Measurements from ENCODE around the gene TMEM181. TPM values are rescaled to one million over a fixed set of nuclear protein-coding genes. Genes with fewer than 3 reads are reported as not detected.

Gene TMEM181
- total and polyA plus RNA-seq, 4 experiments from 2014 or later: 4.3 to 28.0 (median 17.1) TPM

DNA sequence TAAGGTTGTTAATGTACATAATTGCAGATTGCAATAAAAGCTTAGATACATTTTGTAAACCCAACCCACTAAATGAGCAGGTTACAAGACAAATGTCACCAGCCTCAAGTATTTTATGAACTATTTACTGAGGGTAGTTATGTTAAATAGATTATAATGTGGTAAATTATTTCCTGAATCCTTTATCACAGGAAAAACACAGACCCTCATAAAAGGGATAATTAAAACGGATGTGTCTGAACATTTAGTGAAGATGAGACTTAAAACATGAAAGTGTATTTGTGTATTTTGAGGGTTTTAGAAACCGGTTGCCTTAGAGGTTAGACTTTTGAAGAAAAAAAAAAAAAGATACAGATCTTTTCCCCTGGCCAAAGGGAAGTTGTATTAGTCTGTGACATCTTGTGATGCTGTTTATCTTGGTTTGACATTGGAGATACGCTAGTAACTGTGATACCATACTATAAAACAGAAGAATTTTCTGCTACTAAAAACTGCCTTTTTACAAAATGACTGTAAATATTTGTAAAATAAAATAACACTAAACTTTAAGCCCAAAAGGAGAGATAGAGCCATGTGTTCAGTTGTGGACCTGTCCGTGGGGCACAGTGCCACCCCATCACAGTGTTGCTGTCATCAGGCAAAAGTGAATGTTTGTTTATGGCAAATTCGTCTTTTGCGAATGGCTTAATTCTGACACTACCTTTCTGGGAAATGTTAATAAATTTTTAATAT, 75.0 kb downstream of the TMEM181 start:
- H3K4me1 ChIP-seq (ENCODE audit: insufficient read depth, low read length): peaks cover 60% of the 10 kb centered on the region
- peak overlapping the region; percentile 32 for H3K27ac ChIP-seq (ENCODE audit: low read depth, low read length)
- H3K27me3 Mint-ChIP-seq: no peaks in the 10 kb centered on the region
- H3K27ac Mint-ChIP-seq: peak overlapping the region; percentile 83 to 96 (median 94)
- H3K36me3 ChIP-seq (ENCODE audit: insufficient read depth, low read length): peaks cover 62% of the 10 kb centered on the region
- H3K4me1 Mint-ChIP-seq: peaks cover 38 to 63% (median 53%) of the 10 kb centered on the region in 4 donors
- peak in 4 of 5 donors; percentile 68 to 70 (median 70) for DNase-seq
- H3K9me3 ChIP-seq (ENCODE audit: control insufficient read depth in 1 of 2, low read length in 2 of 2): no peaks in the 10 kb centered on the region
- CTCF ChIA-PET (ENCODE audit: partially characterized antibody): interaction anchor here (1.0 kb wide), 1 partner anchor 25 kb away, joined by 4 read pairs; no protein-coding TSS in a partner anchor
- no peaks in the 10 kb centered on the region for H3K27me3 ChIP-seq (ENCODE audit: insufficient read depth, low read length)
- intact Hi-C loops (cut with micrococcal nuclease): loop anchor here (1.0 to 2.0 kb wide), 2 partner anchors 8 to 14 kb away; no protein-coding TSS in a partner anchor
- H3K9me3 Mint-ChIP-seq: no peaks in the 10 kb centered on the region
- peaks cover 61 to 79% of the 10 kb centered on the region in 2 donors for H3K36me3 Mint-ChIP-seq
- peak overlapping the region in 5 of 8 donors; percentile 55 to 70 (median 63) for H3K4me3 Mint-ChIP-seq
- no peak overlapping the region for H3K4me3 ChIP-seq (ENCODE audit: low read length in 2 of 2)
- POLR2A ChIA-PET (ENCODE audit: partially characterized antibody): interaction anchor here (0.9 to 2.1 kb wide), 4 partner anchors 10 to 15 kb away, joined by 3 to 22 read pairs (median 5); partner anchors contain the start of genes DYNLT1 and SYTL3

- intact Hi-C loops (cut with micrococcal nuclease): loop anchor here (2.0 kb wide), 1 partner anchor 13 kb away; no protein-coding TSS in a partner anchor
- Mint-ChIP-seq H3K36me3 (peaks cover 65 to 82% of the 10 kb centered on the region in 2 donors), H3K27me3 (no peaks in the 10 kb centered on the region), H3K4me1 (peaks cover 42 to 70% (median 58%) of the 10 kb centered on the region in 4 donors), H3K4me3 (peak overlapping the region in 6 of 8 donors; percentile 21 to 70 (median 60)), H3K27ac (peak overlapping the region; percentile 83 to 96 (median 94)), H3K9me3 (no peaks in the 10 kb centered on the region)
- H3K27ac ChIP-seq (ENCODE audit: low read depth, low read length): peak overlapping the region; percentile 32
- H3K9me3 ChIP-seq (ENCODE audit: control insufficient read depth in 1 of 2, low read length in 2 of 2): no peaks in the 10 kb centered on the region
- peaks cover 67% of the 10 kb centered on the region for H3K4me1 ChIP-seq (ENCODE audit: insufficient read depth, low read length)
- CTCF ChIA-PET (ENCODE audit: partially characterized antibody): interaction anchor here (1.0 kb wide), 1 partner anchor 24 kb away, joined by 4 read pairs; no protein-coding TSS in a partner anchor
- no peak overlapping the region for H3K4me3 ChIP-seq (ENCODE audit: low read length in 2 of 2)
- no peaks in the 10 kb centered on the region for H3K27me3 ChIP-seq (ENCODE audit: insufficient read depth, low read length)
- DNase-seq: no peak
- POLR2A ChIA-PET (ENCODE audit: partially characterized antibody): interaction anchor here (0.8 to 2.1 kb wide), 3 partner anchors 10 to 18 kb away, joined by 3 to 22 read pairs (median 3); partner anchors contain the start of gene DYNLT1
- peaks cover 59% of the 10 kb centered on the region for H3K36me3 ChIP-seq (ENCODE audit: insufficient read depth, low read length)
Measured at GRCh38 chr6:158635427-158636073, 75.7 kb downstream of the TMEM181 start.

- no peaks in the 10 kb centered on the region for H3K27me3 Mint-ChIP-seq
- H3K27ac Mint-ChIP-seq: peak overlapping the region; percentile 26 to 92 (median 83)
- H3K36me3 Mint-ChIP-seq: peaks cover 60 to 77% of the 10 kb centered on the region in 2 donors
- ChIA-PET CTCF (ENCODE audit: partially characterized antibody) (interaction anchor here (1.5 kb wide), 1 partner anchor 23 kb away, joined by 4 read pairs; no protein-coding TSS in a partner anchor), POLR2A (ENCODE audit: partially characterized antibody) (interaction anchor here (1.4 to 2.1 kb wide), 2 partner anchors 9 to 12 kb away, joined by 4 to 22 read pairs; partner anchors contain the start of genes DYNLT1 and SYTL3)
- Histone ChIP-seq H3K4me1 (ENCODE audit: insufficient read depth, low read length) (peaks cover 74% of the 10 kb centered on the region), H3K27me3 (ENCODE audit: insufficient read depth, low read length) (no peaks in the 10 kb centered on the region), H3K9me3 (ENCODE audit: control insufficient read depth in 1 of 2, low read length in 2 of 2) (no peaks in the 10 kb centered on the region), H3K4me3 (ENCODE audit: low read length in 2 of 2) (no peak overlapping the region), H3K27ac (ENCODE audit: low read depth, low read length) (peak overlapping the region; percentile 13), H3K36me3 (ENCODE audit: insufficient read depth, low read length) (peaks cover 48% of the 10 kb centered on the region)
- peaks cover 44 to 75% (median 60%) of the 10 kb centered on the region in 4 donors for H3K4me1 Mint-ChIP-seq
- H3K9me3 Mint-ChIP-seq: no peaks in the 10 kb centered on the region
- no peak overlapping the region for H3K4me3 Mint-ChIP-seq
- intact Hi-C loops (cut with micrococcal nuclease): no loop called here
- DNase-seq: no peak
Measured at GRCh38 chr6:158636778-158637177, 76.9 kb downstream of the TMEM181 start.

DNA sequence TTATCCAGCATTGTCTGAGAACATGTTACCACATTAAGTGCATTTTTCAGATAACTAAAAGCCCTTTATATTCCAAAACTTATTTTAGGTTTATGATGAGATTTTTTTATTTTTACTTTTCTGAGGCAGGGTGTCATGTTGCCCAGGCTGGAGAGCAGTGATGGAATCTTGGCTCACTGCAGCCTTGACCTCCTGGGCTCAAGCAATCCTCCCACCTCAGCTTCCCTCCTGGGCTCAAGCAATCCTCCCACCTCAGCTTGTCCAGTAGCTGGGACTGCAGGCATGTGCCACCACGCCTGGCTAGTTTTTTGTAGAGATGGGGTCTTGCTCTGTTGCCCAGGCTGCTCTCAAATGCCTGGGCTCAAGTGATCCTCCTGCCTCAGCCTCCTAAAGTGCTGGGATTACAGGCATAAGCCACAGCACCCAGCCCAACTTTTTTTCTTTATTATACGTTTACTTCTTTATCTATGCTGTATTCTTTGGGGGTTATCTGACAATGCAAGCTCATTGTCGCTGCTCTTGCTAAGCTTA, 78.5 kb downstream of the TMEM181 start:
- peak overlapping the region; percentile 13 for H3K27ac ChIP-seq (ENCODE audit: low read depth, low read length)
- DNase-seq: no peak
- no peaks in the 10 kb centered on the region for H3K27me3 ChIP-seq (ENCODE audit: insufficient read depth, low read length)
- Mint-ChIP-seq H3K9me3 (no peaks in the 10 kb centered on the region), H3K27me3 (no peaks in the 10 kb centered on the region), H3K36me3 (peaks cover 52 to 77% of the 10 kb centered on the region in 2 donors), H3K4me3 (peak overlapping the region in 3 of 8 donors; percentile 1 to 16 (median 4)), H3K4me1 (peaks cover 54 to 86% (median 71%) of the 10 kb centered on the region in 4 donors), H3K27ac (peak overlapping the region; percentile 70 to 94 (median 91))
- intact Hi-C loops (cut with micrococcal nuclease): no loop called here
- peaks cover 44% of the 10 kb centered on the region for H3K36me3 ChIP-seq (ENCODE audit: insufficient read depth, low read length)
- ChIA-PET POLR2A (ENCODE audit: partially characterized antibody) (interaction anchor here (0.8 to 1.7 kb wide), 5 partner anchors 8 to 79 kb away, joined by 3 to 4 read pairs (median 3); no protein-coding TSS in a partner anchor), CTCF (ENCODE audit: partially characterized antibody) (interaction anchor here (1.0 to 1.3 kb wide), 3 partner anchors 9 to 102 kb away, joined by 3 to 6 read pairs (median 4); no protein-coding TSS in a partner anchor)
- H3K4me1 ChIP-seq (ENCODE audit: insufficient read depth, low read length): peaks cover 88% of the 10 kb centered on the region
- H3K4me3 ChIP-seq (ENCODE audit: low read length in 2 of 2): no peak overlapping the region
- no peaks in the 10 kb centered on the region for H3K9me3 ChIP-seq (ENCODE audit: control insufficient read depth in 1 of 2, low read length in 2 of 2)

DNA sequence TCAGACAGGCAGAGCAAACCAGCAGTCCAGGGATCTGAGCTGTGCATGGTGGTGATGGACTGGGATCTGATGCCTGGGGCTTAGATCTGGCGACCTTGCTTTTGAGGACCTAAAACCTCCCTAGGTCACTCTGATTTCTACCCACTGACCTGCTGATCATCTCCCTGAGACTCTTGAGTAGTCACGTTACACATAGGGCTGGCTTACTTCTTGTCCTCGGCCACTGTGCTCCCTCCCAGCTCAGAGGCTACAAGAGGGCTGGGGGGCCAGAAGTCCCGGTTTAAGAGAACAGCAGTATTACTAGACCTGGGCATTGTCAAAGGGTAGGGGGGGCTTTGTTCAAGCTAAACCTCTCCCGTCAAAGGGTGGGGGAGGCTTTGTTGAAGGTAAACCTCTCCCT, 79.2 kb downstream of the TMEM181 start:
- Histone ChIP-seq H3K36me3 (ENCODE audit: insufficient read depth, low read length) (peaks cover 43% of the 10 kb centered on the region), H3K4me1 (ENCODE audit: insufficient read depth, low read length) (peaks cover 87% of the 10 kb centered on the region), H3K27me3 (ENCODE audit: insufficient read depth, low read length) (no peaks in the 10 kb centered on the region), H3K27ac (ENCODE audit: low read depth, low read length) (peak overlapping the region; percentile 13), H3K9me3 (ENCODE audit: control insufficient read depth in 1 of 2, low read length in 2 of 2) (no peaks in the 10 kb centered on the region), H3K4me3 (ENCODE audit: low read length in 2 of 2) (no peak overlapping the region)
- Mint-ChIP-seq H3K36me3 (peaks cover 51 to 80% of the 10 kb centered on the region in 2 donors), H3K4me1 (peaks cover 56 to 89% (median 71%) of the 10 kb centered on the region in 4 donors), H3K9me3 (peaks cover 0 to 2% (median 0%) of the 10 kb centered on the region in 8 donors), H3K27ac (peak overlapping the region; percentile 70 to 94 (median 92)), H3K27me3 (no peaks in the 10 kb centered on the region), H3K4me3 (peak overlapping the region in 1 of 8 donors; percentile 16)
- ChIA-PET CTCF (ENCODE audit: partially characterized antibody) (interaction anchor here (1.0 to 1.3 kb wide), 3 partner anchors 8 to 102 kb away, joined by 3 to 6 read pairs (median 4); no protein-coding TSS in a partner anchor), POLR2A (ENCODE audit: partially characterized antibody) (interaction anchor here (0.8 to 1.7 kb wide), 5 partner anchors 9 to 80 kb away, joined by 3 to 4 read pairs (median 3); no protein-coding TSS in a partner anchor)
- no peak for DNase-seq
- intact Hi-C loops (cut with micrococcal nuclease): no loop called here

GRCh38 chr6:158640519-158640918, 80.6 kb downstream of the TMEM181 start:
- no peaks in the 10 kb centered on the region for H3K9me3 ChIP-seq (ENCODE audit: control insufficient read depth in 1 of 2, low read length in 2 of 2)
- H3K9me3 Mint-ChIP-seq: peaks cover 0 to 2% (median 0%) of the 10 kb centered on the region in 8 donors
- intact Hi-C loops (cut with micrococcal nuclease): loop anchor here (5.0 to 10.0 kb wide), 2 partner anchors 78 to 214 kb away; partner anchors contain the start of gene TMEM181
- POLR2A ChIA-PET (ENCODE audit: partially characterized antibody): interaction anchor here (1.0 to 7.0 kb wide), 4 partner anchors 9 to 74 kb away, joined by 5 to 130 read pairs (median 10); partner anchors contain the start of gene SYTL3
- H3K4me1 ChIP-seq (ENCODE audit: insufficient read depth, low read length): peaks cover 79% of the 10 kb centered on the region
- CTCF ChIA-PET (ENCODE audit: partially characterized antibody): interaction anchor here (1.2 to 1.3 kb wide), 2 partner anchors 13 to 51 kb away, joined by 3 to 6 read pairs; no protein-coding TSS in a partner anchor
- H3K27me3 ChIP-seq (ENCODE audit: insufficient read depth, low read length): no peaks in the 10 kb centered on the region
- H3K4me3 Mint-ChIP-seq: peak overlapping the region in 7 of 8 donors; percentile 5 to 67 (median 41)
- peaks cover 39% of the 10 kb centered on the region for H3K36me3 ChIP-seq (ENCODE audit: insufficient read depth, low read length)
- H3K27me3 Mint-ChIP-seq: no peaks in the 10 kb centered on the region
- peak overlapping the region in 1 of 2 donors; percentile 2 for H3K4me3 ChIP-seq (ENCODE audit: low read length in 2 of 2)
- H3K36me3 Mint-ChIP-seq: peaks cover 46 to 70% of the 10 kb centered on the region in 2 donors
- peak overlapping the region; percentile 74 to 92 (median 84) for H3K27ac Mint-ChIP-seq
- H3K27ac ChIP-seq (ENCODE audit: low read depth, low read length): peak overlapping the region; percentile 38
- DNase-seq: no peak
- peaks cover 54 to 85% (median 65%) of the 10 kb centered on the region in 4 donors for H3K4me1 Mint-ChIP-seq

Measured in CD4-positive, alpha-beta memory T cell (primary cell).